DMS153 treated with DMSO at 0.1 percent for 48 hours (cell line): ENCODE results near the gene CCDC136.

Source experiments
- DNase-seq: peaks from one replicate; lab custom pipeline; 2025; ENCODE audit not compliant: unreplicated experiment; lab: John Stamatoyannopoulos, UW

The CCDC136 gene

DNA sequence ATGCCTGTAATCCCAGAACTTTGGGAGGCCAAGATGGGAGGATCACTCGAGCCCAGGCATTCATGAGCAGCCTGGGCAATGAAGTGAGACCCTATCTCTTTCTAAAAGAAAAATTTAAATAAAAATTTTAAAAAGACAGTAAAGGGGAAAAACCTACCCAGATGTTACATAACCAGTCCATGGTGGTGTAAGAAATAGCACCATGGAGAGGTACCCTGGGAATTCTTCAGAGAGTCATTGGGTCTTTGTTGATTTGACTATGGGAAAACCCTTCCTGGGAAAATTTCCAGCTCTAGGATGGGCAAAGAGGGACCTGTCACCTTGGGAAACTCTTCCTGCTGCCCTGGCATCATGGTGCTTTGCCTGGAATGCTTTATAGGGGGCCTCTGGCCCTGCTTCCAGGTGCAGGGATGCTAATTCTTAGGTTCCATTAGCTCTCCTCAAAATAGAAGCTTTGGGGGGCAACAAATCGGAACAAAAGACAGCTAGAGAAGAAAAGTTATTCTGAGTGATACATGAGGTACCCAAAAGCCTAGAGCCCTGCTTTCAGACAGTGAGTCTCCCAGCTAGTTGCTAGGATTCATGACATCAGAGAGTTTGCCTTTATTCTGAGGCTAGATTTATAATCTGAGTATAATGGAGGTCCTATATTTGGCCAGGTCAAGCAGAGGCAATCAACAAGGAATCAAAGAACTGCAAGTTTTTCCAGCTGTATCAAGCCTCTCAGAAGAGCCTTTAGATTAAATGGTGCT, 10.1 kb downstream of the CCDC136 start:
- DNase-seq = no peak

DNA sequence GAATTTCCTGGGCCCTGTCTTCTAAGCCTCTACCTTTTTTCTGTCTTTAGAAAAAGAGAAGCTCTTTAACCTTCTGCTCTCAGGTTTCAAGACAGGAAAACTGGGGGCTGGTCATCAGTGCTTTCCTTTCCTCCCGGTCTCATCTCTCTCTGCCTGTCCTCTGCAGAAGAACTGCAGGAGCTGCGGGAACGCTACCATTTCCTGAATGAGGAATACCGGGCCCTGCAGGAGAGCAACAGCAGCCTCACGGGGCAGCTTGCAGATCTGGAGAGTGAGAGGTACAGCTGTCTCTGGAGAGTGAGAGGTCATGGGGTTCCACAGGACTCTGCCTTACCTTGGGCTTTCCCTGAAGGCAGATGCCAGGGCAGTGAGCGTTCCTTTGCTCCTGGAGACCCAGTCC, 12.7 kb downstream of the CCDC136 start:
- no peak for DNase-seq

DNA sequence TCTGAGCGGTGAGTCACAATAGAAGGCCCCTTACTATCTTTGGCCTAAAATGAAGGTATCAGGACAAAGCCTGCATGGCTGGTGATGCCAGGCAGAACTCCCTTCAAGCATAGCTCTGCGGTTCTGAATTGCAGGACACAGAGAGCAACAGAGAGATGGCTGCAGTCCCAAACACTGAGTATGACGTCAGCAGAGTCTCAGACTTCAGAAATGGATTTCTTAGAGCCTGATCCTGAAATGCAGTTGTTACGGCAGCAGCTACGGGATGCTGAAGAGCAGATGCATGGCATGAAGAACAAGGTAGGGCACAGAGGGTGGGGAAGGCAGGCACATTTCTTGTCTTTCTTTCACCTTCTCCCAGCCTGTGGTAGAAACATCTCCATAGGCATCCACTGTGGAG, 13.5 kb downstream of the CCDC136 start:
- DNase-seq = no peak

DNA sequence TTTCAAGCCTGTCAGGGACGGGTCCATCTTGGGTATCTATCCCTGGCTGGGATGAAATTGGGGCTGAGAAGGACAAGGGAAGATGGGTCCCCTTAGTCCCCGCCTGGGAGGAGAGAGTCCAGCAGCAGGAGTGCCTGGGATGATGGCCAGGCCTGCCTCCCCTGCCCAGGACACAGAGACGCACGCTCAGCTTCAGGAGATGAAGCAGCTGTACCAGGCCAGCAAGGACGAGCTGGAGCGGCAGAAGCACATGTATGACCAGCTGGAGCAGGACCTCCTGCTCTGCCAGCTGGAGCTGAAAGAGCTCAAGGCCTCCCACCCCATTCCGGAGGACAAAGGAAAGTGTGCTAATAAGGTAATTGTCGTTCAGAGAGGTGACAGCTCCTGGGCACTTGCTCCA, 15.4 kb downstream of the CCDC136 start:
- DNase-seq = no peak

DNA sequence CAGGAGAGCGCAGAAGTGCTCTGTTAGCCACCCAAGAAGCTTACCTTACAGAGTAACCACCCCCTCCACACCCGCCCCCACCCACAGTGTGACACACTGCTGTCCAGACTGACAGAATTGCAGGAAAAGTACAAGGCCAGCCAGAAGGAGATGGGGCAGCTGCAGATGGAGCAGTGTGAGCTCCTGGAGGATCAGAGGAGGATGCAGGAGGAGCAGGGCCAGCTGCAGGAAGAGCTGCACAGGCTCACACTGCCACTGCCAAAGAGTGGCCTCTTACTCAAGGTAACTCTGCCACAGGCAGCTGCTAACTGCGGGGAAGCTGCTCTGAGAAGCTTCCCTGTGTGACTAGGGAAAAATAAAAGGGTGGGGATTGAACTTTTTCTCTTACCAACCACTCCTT, 17.6 kb downstream of the CCDC136 start:
- DNase-seq = no peak

DNA sequence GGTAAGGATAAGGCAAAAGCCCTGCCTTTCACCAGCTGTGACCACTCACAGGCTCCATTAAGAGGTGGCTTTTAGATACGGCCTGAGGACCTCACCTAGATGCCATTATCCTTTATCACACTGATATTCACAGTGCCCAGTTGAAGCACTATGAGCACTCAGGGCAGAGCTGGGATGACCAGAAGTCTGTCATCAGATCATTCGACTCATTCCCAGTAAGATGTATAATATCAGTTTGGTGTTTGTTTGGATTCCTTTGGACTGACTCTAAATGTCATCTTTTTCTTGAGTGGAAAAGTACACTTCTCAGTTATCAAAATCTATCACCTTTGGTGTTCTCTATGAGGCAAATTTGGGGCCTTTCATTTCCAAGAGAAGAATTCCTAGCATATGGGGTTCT, 18.7 kb downstream of the CCDC136 start:
- no peak for DNase-seq

DNA sequence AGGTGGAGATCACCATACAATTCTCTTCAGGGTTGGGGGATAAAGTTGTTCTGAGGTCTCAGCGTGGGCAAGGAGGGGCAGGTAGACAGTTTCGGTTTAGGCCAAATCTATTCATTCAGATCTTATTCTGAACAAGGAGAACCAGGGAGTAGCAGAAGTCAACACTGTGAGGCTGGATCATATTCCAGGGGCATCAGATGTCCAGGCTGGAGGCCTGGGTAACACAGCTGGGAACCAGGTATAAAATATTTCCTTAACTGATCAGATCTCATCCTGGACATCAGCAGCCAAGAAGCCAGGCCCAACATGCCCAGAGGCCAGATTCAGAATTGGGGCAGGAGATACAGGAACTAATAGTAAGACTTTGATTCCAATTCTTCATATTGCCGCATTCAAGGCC, 19.2 kb downstream of the CCDC136 start:
- no peak for DNase-seq

DNA sequence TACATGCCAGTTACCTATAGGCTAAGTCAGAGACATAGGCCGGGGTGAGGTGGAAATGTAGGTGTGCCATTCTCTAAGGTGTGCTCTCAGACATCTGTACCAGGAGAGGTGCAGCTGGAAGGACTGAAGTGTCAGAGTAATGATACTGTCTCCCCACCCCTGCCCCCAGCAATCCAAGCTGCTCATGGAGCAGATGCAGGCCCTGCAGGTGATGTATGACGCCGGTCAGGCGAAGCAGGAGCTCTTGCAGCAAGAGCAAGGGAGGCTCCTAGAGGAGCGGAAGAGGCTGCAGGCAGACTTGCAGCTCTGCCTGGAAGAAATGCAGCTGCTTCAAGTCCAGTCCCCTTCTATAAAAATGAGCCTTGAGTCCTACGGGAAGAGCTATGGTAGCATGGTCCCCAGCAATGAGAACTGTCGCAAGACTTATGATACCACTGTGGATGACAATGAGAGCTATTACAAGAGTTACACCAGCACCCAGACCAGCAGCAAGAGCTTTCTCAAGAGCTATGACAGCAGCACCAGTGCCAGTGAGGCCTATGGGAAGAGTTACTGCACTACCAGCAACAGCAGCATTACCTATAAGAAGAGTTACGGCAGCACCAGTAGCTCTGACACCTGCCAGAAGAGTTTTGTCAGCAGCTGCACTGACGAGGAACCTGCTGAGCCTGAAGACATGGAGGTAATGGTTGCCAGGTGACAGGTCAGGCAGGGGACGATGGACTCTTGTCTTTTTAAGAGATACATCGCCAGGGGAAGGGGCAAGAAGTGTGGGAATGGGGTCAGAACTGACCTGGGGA, 20.1 kb downstream of the CCDC136 start:
- no peak for DNase-seq

DNA sequence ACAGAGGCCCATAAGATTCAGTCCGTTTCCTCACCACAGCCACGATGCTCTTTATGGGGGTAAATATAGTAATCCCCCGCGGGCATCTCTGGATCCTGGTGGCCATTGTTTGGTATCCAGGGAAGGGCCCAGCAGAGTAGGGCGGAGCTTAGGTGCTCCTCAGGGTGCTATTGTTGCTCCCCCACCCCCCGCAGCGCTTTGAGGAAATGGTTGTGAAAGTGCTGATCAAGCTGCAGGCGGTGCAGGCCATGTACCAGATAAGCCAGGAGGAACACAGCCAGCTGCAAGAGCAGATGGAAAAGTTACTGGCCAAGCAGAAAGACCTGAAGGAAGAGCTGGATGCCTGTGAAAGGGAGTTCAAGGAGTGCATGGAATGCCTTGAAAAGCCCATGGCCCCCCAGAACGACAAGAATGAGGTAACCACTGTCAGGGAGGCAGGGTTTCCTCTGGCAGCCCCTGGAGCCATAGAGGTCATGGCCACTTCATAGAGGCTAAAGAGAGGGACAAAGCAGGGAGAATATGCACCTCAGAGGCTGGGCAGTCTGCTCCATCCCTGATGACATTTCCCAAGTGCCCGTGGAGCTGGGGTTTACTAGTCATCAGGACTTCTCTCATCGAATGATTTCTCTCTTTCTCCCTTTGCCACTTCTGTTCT, 20.9 kb downstream of the CCDC136 start:
- DNase-seq = peak; percentile 61

DNA sequence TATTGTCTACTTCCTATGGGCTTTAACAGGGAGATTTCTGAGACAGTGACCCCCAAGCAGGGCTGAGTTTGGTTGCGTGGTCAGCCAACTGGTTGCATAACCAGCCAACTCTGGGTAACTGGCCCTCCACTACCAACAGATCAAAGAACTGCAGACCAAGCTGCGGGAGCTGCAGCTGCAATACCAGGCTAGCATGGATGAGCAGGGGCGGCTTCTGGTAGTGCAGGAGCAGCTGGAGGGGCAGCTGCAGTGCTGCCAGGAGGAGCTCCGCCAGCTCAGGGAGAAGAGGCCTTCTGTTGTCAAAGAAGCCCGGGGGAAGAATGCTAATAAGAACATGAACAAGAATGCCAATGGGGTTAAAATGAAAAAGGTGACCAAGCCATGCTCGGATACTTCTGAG, 22.7 kb downstream of the CCDC136 start:
- no peak for DNase-seq

DNA sequence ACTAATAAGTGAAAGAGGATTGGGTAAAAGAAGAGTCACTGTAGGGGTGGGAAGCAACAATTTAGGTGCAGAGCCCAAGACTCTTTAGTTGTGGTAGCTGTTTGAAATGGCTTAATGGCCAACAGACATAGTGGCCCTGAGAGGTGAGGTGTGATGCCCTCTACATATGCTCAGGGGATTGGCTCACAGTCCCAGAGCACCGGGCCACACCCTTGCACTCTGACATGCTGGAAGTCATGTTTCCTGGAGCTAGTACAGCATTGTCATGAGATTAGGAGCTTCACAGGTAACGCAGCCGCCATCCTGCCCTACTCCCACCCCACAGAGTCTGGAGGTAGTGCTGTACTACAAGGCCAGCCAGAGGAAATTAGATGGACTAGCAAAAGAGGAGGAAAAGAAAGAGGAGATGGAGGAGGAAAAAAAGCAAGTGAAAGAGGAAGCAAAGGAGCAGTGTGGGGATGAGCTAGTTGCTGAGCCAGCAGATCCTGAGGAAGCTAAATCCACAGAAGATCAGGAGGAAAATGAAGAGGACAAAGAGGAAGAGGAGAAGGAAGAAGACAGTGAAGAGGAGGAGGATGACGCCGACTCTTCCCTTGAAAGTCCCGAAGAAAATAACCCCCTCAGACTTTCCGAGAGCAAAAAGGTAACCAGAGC, 23.6 kb downstream of the CCDC136 start:
- DNase-seq = no peak

DNA sequence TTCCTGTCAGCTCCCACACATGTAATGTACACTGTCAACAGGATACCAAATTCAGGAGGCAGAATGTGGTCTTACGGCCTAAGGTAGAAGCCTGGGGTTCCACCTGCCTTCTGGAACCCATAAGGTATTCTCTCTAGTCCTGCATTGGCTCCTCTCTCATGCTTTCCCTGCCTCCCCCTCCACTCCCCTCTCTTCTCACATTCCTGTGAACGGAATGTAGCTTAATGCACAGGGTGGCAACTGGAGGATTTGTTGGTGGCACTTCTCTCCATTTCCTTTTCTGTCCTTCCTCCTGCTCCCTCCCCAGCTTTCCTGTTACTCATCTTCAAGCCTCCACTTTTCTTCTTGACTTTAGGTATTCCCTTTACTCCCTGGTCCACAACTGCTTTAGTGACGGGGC, 26.9 kb downstream of the CCDC136 start:
- DNase-seq = no peak

DNA sequence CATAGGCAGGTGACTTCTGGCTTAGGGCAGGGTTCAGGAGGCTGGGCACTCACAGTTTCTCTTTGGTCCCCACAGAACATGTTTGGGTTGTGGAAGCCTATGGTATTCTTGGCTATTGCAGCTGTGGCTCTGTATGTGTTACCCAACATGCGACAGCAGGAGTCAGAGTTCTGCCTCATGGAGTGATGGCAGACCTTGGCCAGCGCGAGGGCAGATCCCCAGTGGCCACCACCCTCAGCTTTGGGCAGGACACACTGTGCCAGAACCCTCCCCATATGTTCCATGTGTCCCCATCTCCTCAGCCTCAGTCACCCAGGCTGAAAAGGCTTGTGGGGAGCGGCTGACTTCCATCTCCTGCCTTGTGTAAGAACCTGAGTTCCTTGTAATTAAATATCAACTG, 30.0 kb downstream of the CCDC136 start:
- no peak for DNase-seq

DNA sequence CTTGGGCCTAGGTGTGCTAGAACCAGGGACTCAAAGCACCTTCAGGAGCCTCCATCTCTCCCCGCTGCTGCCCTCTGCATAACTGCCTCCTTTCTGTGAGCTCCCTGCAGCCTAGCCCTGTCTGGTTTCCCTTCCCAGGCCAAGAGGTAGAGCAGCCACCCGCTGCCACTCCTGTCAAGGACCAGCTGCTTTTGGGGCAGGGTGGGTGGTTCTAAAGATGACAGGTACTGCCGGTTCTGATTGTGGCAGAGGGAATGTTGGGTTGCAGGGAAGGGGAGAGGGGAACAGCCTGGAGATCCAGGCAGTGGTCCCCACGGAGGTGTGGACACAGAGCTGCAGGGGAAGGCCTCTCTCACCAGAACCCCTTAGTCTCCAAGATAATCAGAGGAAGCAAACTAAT, 34.7 kb downstream of the CCDC136 start:
- DNase-seq = no peak

DNA sequence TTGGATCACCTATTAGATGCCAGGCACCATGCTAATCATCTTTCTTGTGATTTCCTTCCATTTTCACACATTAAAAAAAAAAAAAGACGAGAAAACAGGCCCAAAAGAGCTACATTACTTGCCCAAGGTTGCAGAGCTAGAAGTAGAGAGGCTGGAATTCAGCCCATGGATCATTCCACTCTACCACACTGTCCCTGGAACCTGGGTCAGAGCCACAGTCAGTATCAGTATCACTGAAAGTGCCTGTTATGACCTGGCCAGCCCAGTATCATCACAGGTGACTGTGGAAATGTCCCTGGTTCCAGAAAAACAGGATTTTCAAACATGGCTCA, 35.1 kb downstream of the CCDC136 start:
- no peak for DNase-seq

DNA sequence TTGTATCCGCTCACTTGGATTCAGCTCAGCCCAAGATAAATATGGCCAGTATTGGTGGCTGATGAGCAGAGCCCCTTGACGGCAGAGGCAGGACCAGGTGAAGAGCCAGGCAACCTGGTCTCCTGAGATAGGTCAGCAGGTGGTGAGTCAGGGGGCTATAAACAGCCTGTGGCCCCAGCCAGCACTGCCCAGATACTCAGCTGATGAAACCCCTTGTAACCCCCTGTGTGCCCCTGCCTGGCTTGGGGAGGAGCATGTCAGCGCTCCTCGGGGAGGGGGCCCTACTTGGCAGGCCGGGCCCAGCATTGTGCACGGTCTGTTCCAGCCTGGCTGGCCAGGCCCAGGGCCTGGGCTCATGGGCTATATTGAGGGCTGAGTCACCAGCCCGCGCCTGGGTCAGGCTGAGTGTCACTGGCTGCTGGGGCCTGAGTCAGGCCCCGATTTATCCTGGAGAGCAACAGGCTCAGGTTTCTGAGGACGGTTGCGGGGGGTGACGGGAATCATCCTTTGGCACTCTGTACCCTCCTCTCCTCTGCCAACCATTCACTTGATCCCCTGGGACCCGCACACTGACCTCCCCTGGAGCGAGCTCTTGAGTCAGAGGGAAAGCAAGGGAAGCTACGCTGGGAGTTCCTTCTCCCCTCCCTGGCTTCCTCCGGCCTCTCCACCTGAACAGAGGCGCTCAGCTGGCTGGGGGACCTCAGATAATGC, 35.6 kb downstream of the CCDC136 start:
- DNase-seq = no peak

DNA sequence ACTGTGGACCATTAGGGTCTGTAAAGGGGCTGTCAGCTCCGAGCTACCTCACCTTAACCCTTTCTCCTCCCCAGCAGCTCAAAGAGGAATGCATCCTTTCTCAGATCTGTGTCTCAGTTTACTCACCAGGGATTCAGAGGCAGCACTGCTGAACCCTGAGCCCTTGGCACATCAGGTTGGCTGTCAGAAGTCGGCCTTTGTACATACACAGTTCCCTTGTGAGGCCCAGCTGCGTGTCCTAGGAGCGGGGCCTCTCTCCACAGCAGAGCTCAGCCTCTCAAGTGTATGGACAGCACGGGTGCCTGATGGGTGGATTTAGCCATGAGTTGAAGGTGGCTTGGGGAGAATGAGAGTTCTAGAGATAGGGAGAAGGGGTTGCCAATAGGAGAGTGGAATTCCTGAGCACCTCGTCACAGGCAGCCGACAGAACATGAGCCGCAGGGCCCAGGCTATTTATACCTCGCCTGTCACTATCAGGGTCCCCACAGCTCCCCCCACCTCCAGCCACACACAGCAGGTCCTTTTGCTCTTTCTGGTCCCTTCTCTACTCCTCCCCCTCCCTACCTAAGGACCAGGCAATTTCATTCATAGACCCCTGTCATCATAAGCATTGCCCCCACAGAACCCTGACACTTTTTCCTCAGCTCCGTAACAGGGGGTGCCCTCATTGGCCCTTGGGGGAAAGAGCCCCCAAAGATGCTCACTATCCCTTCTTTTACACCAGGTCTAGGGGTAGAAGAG, 36.4 kb downstream of the CCDC136 start:
- no peak for DNase-seq

DNA sequence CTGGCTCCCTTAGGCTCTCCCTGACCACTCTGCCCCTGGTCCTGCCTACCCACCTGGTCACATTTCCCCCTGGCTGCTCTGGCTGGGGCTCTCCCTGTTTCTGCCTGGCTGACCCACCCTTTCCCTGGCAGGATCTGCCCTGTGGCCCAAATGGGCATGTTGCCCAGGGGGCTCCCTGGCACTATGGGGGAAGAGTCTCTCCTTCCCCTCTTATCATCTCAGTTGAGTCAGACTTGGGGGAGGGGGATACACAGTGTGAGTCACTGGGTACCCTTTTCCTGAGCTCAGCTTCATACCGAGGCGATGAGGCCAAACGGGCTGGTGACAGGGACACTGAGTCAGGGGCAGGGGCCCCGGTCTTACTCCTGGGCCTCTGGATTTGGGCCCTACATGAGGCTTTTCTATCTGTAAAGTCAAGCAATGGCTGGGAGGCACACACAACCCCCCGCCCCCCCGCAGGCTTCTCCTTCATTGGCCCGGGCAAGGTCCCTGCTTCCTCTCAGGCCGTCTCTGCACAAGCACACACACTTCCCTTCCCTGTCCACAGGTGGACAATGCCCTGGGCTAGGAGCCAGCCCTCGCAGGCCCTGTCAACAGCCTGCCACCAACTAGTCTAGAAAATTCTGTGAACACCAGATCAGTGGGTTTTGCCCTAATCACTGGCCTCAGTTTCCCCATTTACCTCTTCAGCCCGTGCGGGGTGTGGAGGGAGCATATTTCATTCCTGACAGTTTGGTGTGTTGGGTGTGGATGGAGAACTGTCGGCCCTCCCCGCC, 37.8 kb downstream of the CCDC136 start:
- DNase-seq = no peak
